Ascending aorta (tissue), 2 donors: ENCODE data around the gene COA6. TPM values are rescaled to one million over a fixed set of nuclear protein-coding genes. Genes with fewer than 3 reads are reported as not detected.

ENCODE experiments used
- DNase-seq, 2 donors: peaks; one replicate each; pipeline ENCODE4 v3.0.0-alpha.2; 2019; ENCODE audit warnings: low spot score in 2 of 2
- H3K27ac ChIP-seq, 2 donors: fragments of 200-600 bp; sonication (generic); one replicate each; pipeline ENCODE4 v1.5.1; 2016 to 2017; ENCODE audit warnings: mild to moderate bottlenecking in 1 of 2
- H3K27me3 ChIP-seq: fragments of 200-600 bp; sonication (generic); one replicate; pipeline ENCODE4 v1.5.1; 2017
- H3K36me3 ChIP-seq, 2 donors: fragments of 200-600 bp; sonication (generic); one replicate each; pipeline ENCODE4 v1.5.1; 2016
- H3K4me1 ChIP-seq, 2 donors: fragments of 200-600 bp; sonication (generic); one replicate each; pipeline ENCODE4 v1.5.1; 2016 to 2017; ENCODE audit warnings: mild to moderate bottlenecking in 1 of 2
- H3K4me3 ChIP-seq, 2 donors: fragments of 200-600 bp; sonication (generic); one replicate each; pipeline ENCODE4 v1.5.1; 2016 to 2017; ENCODE audit warnings: mild to moderate bottlenecking in 1 of 2
- H3K9me3 ChIP-seq, 2 donors: fragments of 200-600 bp; sonication (generic); one replicate each; pipeline ENCODE4 v1.5.1; 2016
- intact Hi-C: fragments of 100-400 bp; cut with DNase I; formaldehyde crosslinking; loops from one replicate; pipeline ENCODE4 v1.15.1; 2023
- total RNA-seq: library from RNA; depleted of rRNA; stranded (reverse); fragments of >200 nt; gene quantifications from one replicate; pipeline ENCODE4 v1.1.0, GENCODE V29; 2016
- TF ChIP-seq, protein P1 (sequence below), 3 experiments: fragments of 200-600 bp in 2 of 3; fragments of 450-650 bp in 1 of 3; sonication (generic) in 2 of 3; IDR thresholded peaks; one replicate each; pipeline ENCODE4 v1.5.1; 2016 to 2019; ENCODE audit warnings: antibody characterized with exemption in 3 of 3, mild to moderate bottlenecking in 1 of 3, moderate library complexity in 1 of 3

Gene COA6
- total RNA-seq, 1 donor from 2014 or later: not detected

DNA sequence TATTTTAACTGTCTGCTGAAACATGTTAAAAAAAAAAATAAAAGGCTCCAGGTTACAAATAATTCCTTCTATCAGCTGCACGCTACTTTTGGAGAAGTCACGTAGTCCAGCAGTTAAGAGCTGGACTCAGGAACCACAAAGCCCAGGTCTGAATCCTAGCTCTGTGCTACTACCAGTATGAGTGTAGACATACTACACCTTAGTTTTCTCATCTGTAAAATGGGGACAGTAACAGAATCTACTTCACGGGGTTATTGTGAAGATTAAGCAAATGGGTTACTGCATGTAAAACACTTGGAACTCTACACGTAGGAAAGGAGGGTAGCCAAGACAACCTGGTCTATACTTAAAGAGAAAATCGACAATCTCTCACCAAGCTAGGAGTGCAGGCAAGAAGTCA, 57.4 kb downstream of the COA6 start:
- TF ChIP-seq, protein P1, sequence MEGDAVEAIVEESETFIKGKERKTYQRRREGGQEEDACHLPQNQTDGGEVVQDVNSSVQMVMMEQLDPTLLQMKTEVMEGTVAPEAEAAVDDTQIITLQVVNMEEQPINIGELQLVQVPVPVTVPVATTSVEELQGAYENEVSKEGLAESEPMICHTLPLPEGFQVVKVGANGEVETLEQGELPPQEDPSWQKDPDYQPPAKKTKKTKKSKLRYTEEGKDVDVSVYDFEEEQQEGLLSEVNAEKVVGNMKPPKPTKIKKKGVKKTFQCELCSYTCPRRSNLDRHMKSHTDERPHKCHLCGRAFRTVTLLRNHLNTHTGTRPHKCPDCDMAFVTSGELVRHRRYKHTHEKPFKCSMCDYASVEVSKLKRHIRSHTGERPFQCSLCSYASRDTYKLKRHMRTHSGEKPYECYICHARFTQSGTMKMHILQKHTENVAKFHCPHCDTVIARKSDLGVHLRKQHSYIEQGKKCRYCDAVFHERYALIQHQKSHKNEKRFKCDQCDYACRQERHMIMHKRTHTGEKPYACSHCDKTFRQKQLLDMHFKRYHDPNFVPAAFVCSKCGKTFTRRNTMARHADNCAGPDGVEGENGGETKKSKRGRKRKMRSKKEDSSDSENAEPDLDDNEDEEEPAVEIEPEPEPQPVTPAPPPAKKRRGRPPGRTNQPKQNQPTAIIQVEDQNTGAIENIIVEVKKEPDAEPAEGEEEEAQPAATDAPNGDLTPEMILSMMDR (IDR thresholded peaks at IDR 0.05): no peak
- H3K36me3 ChIP-seq: peaks cover 10 to 17% of the 10 kb centered on the region in 2 donors

DNA sequence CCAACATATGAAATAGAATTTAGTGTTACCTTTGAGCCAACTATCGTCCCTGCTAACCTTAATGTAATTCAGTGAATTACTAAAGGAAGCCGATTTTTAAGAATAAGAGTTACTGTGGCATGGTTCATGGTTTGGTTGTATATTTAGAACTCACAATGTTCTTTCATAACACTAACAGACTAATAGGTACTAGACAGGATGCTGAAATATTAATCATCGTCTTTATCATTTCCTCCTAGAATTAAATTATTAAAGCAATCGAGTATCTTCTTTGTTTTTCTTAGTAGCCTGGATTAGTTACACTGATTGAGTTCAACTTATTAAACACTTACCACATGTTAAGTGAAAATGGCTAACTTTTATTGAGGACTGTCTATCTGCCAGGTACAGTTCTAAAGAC, 58.0 kb downstream of the COA6 start:
- Histone ChIP-seq H3K9me3 (no peaks in the 10 kb centered on the region), H3K4me3 (no peak overlapping the region), H3K27me3 (no peaks in the 10 kb centered on the region), H3K36me3 (peaks cover 10 to 17% of the 10 kb centered on the region in 2 donors), H3K27ac (no peak overlapping the region), H3K4me1 (no peaks in the 10 kb centered on the region)
- intact Hi-C loops: no loop called here
- DNase-seq: no peak
- TF ChIP-seq, protein P1 (IDR thresholded peaks at IDR 0.05): no peak

More for the DNA sequence above, 57.4 kb downstream of the COA6 start:
- Histone ChIP-seq H3K9me3 (no peaks in the 10 kb centered on the region), H3K27me3 (no peaks in the 10 kb centered on the region), H3K4me3 (no peak overlapping the region), H3K4me1 (no peaks in the 10 kb centered on the region), H3K27ac (no peak overlapping the region)
- intact Hi-C loops: no loop called here
- DNase-seq: no peak

DNA sequence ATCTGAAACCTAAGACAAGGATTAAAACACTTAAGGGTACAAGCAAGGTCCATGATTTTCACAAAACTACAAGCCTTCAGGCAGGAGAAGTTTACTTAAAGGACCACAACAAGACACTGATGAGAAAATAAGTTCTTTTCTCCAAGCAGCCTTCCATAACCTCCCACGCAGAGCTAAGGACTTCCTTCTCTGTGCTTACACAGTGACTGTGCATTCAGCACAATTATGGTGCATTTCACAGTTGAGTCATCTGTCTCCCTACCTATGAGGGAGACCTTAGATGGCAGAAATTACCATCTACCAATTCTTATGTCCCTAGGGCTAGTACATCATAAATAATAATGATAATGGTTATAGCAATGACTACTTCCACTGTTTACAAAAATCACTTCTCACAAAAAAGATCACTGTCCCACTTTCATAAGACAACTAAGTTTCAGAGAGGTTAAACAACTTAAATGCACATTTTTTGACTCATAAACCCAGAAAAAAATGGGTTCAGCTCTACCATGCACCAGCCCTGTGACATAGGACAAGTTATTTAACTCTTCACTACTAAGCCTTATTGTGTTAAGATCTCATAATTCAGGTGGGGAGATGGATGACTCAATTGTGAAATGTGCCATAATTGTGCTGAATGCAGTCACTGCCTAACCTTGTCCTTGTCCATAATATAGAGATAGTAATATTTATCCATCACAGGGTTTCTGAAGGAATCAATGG, 60.5 kb downstream of the COA6 start:
- intact Hi-C loops: no loop called here
- TF ChIP-seq, protein P1 (IDR thresholded peaks at IDR 0.05): no peak
- Histone ChIP-seq H3K27ac (no peak overlapping the region), H3K9me3 (no peaks in the 10 kb centered on the region), H3K36me3 (peaks cover 9 to 10% of the 10 kb centered on the region in 2 donors), H3K27me3 (no peaks in the 10 kb centered on the region), H3K4me1 (no peaks in the 10 kb centered on the region), H3K4me3 (no peak overlapping the region)
- DNase-seq: no peak

Other genes starting within 250 kb of the COA6 start
- gene TARBP1, start 105.7 kb downstream of the COA6 start, total RNA-seq: 19.2 TPM
- gene IRF2BP2, start 236.7 kb downstream of the COA6 start, total RNA-seq: 80.0 TPM